Measurements from ENCODE around the gene SPSB2. TPM values are rescaled to one million over a fixed set of nuclear protein-coding genes. Genes with fewer than 3 reads are reported as not detected.
A peak's percentile ranks its signal among the peaks of the same experiment; 100 is the strongest.
"Not testable (repeated sequence)": the region's sequence is repeated elsewhere in the genome, so short reads cannot be mapped to it uniquely, and the experiment has no call there.

Gene SPSB2
- total RNA-seq, 1 donor from 2014 or later: 6.5 TPM

DNA sequence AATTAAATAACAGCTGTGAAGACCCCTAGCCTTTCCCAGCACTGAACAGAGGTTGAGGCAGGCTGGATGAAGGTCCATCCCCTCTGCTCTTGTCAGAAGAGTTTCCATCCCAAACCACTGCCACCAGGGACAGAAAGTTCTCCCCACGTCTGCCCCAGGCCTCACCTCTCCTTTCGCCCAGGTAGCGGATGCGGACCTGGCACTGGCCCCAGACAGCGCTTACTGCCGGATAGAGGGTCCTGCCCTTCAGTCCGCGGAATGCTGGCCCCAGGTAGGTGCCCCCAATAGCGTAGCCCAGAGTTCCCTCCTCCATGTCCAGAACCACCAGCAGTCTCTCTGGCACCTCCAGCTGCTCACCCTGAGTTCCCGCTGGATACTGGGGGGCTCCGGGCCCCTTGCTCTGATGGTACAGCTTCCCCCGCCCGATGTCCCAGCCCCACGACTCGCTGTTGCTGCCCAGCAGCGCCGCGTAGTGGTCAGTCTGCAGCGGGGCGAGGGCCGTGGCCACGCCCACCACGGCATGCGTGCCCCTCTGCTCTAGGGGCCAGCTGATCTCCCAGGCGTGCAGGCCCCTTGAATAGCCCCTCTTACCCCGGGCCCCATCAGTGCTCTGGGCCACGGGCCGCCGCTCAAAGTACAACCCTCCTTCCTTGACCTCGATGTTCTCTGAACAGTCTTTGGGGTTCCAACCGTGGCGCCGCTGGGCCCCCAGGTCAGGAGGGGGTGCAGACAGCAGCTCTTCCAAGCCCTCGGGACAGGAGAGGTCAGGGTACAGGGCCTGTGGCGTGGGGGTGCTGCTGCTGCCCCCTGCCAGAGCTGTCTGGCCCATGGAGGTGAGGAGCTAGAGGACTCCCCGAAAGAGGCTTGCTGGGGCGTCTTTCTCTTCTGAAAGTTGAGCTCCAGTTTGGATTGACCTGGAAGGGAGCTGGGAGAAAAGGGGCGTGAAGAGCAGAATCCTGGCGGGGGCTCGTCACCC is 742 bp downstream of the SPSB2 start:
- Mint-ChIP-seq H3K27me3 (no peaks in the 10 kb centered on the region), H3K36me3 (peaks cover 27% of the 10 kb centered on the region), H3K4me3 (peak overlapping the region; percentile 89), H3K4me1 (ENCODE audit: unreplicated experiment) (peaks cover 29% of the 10 kb centered on the region), H3K27ac (peak overlapping the region; percentile 89), H3K9me3 (no peaks in the 10 kb centered on the region)
- DNase-seq (ENCODE audit: extremely low spot score, unreplicated experiment): peak; percentile 93
- TF ChIP-seq, protein P1, sequence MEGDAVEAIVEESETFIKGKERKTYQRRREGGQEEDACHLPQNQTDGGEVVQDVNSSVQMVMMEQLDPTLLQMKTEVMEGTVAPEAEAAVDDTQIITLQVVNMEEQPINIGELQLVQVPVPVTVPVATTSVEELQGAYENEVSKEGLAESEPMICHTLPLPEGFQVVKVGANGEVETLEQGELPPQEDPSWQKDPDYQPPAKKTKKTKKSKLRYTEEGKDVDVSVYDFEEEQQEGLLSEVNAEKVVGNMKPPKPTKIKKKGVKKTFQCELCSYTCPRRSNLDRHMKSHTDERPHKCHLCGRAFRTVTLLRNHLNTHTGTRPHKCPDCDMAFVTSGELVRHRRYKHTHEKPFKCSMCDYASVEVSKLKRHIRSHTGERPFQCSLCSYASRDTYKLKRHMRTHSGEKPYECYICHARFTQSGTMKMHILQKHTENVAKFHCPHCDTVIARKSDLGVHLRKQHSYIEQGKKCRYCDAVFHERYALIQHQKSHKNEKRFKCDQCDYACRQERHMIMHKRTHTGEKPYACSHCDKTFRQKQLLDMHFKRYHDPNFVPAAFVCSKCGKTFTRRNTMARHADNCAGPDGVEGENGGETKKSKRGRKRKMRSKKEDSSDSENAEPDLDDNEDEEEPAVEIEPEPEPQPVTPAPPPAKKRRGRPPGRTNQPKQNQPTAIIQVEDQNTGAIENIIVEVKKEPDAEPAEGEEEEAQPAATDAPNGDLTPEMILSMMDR (conservative IDR thresholded peaks at IDR 0.05): peak; percentile 97

DNA sequence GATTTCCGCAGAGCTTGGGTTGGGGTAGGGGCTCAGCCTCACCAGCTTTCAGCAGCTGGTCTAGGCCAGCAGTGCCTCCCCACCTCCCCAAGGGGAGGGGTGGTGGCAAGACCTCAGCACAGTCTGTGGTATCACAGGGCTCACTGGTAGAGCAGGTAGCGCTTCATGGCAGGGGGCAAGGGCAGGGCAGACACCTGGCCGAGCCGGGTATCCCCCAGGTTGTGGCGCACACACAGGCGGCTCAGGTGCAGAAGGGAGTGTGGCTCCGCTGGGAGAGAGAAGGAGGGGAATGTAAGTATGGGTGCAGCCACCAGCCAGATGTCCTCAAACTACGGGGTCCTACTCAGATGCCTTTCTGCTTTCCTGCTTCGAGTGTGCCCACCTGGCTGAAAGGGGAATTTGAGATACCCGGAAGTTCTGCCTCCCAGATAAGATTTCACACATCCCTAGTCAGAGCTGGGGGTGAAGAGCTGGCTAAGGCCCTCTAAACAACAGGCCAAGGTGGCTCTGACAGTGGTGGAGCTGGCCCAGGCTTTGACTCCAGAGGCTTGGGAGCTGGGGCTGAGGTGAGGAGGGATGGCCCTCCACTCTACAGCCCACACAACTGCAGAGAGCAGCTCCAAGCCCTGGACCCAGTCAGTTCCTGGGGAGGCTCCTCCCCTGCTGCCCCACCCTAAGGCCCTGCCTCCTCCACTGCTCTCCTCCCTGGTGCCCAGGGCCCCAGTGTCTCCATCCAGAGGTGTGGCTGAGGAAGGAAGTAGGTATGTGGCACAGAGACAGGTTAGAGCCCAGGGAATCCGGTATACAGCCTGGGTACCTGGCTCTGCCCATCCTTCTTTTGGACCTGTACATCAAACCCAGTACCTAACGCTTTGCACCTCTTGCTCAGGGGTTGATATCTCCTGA is 1.8 kb downstream of the SPSB2 start:
- H3K4me1 Mint-ChIP-seq (ENCODE audit: unreplicated experiment): peaks cover 34% of the 10 kb centered on the region

DNA sequence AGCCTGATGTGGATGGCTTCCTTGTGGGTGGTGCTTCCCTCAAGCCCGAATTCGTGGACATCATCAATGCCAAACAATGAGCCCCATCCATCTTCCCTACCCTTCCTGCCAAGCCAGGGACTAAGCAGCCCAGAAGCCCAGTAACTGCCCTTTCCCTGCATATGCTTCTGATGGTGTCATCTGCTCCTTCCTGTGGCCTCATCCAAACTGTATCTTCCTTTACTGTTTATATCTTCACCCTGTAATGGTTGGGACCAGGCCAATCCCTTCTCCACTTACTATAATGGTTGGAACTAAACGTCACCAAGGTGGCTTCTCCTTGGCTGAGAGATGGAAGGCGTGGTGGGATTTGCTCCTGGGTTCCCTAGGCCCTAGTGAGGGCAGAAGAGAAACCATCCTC is 2.8 kb downstream of the SPSB2 start:
- H3K27ac Mint-ChIP-seq: peak overlapping the region; percentile 89
- peaks cover 27% of the 10 kb centered on the region for H3K36me3 Mint-ChIP-seq
- peaks cover 31% of the 10 kb centered on the region for H3K4me1 Mint-ChIP-seq (ENCODE audit: unreplicated experiment)

More for the DNA sequence above, 1.8 kb downstream of the SPSB2 start:
- peak overlapping the region; percentile 89 for H3K4me3 Mint-ChIP-seq
- no peaks in the 10 kb centered on the region for H3K9me3 Mint-ChIP-seq
- TF ChIP-seq, protein P1 (conservative IDR thresholded peaks at IDR 0.05): no peak
- DNase-seq (ENCODE audit: extremely low spot score, unreplicated experiment): no peak
- no peaks in the 10 kb centered on the region for H3K27me3 Mint-ChIP-seq
- peaks cover 26% of the 10 kb centered on the region for H3K36me3 Mint-ChIP-seq
- H3K27ac Mint-ChIP-seq: peak overlapping the region; percentile 89

GRCh38 chr12:6869049-6870021 is 3.8 kb downstream of the SPSB2 start:
- H3K27me3 Mint-ChIP-seq: no peaks in the 10 kb centered on the region
- TF ChIP-seq, protein P1 (conservative IDR thresholded peaks at IDR 0.05): peak; percentile 95
- H3K4me1 Mint-ChIP-seq (ENCODE audit: unreplicated experiment): peaks cover 31% of the 10 kb centered on the region
- peak; percentile 90 for DNase-seq (ENCODE audit: extremely low spot score, unreplicated experiment)
- peak overlapping the region; percentile 94 for H3K27ac Mint-ChIP-seq
- peaks cover 36% of the 10 kb centered on the region for H3K36me3 Mint-ChIP-seq
- H3K9me3 Mint-ChIP-seq: no peaks in the 10 kb centered on the region
- peak overlapping the region; percentile 97 for H3K4me3 Mint-ChIP-seq

More for the DNA sequence above, 2.8 kb downstream of the SPSB2 start:
- peak overlapping the region; percentile 89 for H3K4me3 Mint-ChIP-seq
- DNase-seq (ENCODE audit: extremely low spot score, unreplicated experiment); H3K9me3 Mint-ChIP-seq; H3K27me3 Mint-ChIP-seq: not testable (repeated sequence)

DNA sequence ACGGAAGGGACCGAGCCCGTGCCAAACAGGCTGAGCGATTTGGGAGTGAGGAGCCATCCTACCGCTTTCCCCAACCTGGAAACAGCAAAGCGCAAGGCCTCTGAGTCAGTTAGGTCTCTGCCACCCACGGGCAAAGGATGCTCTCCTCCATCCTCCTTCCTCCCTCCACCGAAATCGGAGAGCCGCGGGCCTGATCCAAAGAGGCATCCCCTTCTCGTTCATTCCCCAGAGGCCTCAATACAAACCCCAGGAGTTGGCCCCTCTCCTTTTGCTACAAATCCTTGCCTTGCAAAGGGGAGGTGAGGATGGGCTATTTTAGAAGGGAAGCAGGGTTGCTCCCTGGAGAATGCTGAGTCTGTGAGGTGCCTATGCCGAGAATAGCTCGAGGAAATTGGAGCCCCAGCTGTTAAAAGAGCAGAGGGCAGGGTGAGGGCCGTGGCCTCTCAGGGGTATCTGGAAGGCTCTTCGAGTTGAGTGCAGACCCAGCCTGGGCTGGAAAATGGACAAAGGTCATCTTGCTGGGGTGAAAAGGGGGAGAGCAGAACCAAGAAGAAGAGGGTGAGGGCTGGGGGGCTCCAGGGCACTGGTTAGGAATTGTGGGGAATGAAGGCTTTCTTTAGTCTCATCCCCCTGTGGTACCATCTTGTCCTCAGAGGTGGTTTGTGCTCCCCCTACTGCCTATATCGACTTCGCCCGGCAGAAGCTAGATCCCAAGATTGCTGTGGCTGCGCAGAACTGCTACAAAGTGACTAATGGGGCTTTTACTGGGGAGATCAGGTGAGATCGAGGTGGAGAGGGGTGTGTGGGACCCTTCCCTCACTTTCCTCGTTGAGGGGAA is 4.7 kb downstream of the SPSB2 start:
- peak overlapping the region; percentile 97 for H3K4me3 Mint-ChIP-seq
- H3K36me3 Mint-ChIP-seq: peaks cover 37% of the 10 kb centered on the region
- H3K27ac Mint-ChIP-seq: peak overlapping the region; percentile 94
- no peak for DNase-seq (ENCODE audit: extremely low spot score, unreplicated experiment)
- TF ChIP-seq, protein P1 (conservative IDR thresholded peaks at IDR 0.05): no peak
- peaks cover 27% of the 10 kb centered on the region for H3K4me1 Mint-ChIP-seq (ENCODE audit: unreplicated experiment)
- H3K9me3 Mint-ChIP-seq: no peaks in the 10 kb centered on the region
- no peaks in the 10 kb centered on the region for H3K27me3 Mint-ChIP-seq

All from type B pancreatic cell (in vitro differentiated cells).